Measurements from ENCODE around the gene PELI1. TPM values are rescaled to one million over a fixed set of nuclear protein-coding genes. Genes with fewer than 3 reads are reported as not detected.

PELI1 gene
- total RNA-seq, 3 donors from 2014 or later = 31.8 to 51.7 (median 40.6) TPM

DNA sequence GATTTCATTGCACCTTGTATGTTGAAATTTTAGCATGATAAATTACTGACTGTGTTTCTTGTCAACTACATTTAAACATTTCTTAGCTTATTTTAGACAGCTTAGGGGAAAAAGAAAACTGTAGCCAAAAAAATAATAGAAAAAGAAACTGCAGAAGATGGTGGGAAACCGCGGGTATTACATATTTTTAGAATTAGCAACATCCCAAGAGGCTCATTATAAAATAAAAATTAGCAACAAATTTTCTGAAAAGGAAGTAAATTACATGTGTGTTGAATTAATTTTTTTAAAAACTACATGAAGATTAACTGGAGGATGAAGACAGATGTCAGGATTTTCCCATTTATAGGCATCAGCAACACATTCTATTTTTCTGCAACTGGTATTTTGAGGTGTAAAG lies 4.3 kb downstream of the PELI1 start:
- H3K27ac ChIP-seq = peak overlapping the region; percentile 79 to 99
- H3K36me3 ChIP-seq = no peaks in the 10 kb centered on the region
- TF ChIP-seq POLR2AphosphoS5 (IDR thresholded peaks at IDR 0.05) (no peak), POLR2A (IDR thresholded peaks at IDR 0.05) (no peak)
- TF ChIP-seq, protein P1, sequence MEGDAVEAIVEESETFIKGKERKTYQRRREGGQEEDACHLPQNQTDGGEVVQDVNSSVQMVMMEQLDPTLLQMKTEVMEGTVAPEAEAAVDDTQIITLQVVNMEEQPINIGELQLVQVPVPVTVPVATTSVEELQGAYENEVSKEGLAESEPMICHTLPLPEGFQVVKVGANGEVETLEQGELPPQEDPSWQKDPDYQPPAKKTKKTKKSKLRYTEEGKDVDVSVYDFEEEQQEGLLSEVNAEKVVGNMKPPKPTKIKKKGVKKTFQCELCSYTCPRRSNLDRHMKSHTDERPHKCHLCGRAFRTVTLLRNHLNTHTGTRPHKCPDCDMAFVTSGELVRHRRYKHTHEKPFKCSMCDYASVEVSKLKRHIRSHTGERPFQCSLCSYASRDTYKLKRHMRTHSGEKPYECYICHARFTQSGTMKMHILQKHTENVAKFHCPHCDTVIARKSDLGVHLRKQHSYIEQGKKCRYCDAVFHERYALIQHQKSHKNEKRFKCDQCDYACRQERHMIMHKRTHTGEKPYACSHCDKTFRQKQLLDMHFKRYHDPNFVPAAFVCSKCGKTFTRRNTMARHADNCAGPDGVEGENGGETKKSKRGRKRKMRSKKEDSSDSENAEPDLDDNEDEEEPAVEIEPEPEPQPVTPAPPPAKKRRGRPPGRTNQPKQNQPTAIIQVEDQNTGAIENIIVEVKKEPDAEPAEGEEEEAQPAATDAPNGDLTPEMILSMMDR (IDR thresholded peaks at IDR 0.05) = no peak
- intact Hi-C loops (cut with DNase I; ENCODE audit: low total_unique reads) = no loop called here
- no peak for DNase-seq (ENCODE audit: low spot score in 2 of 2)
- peaks cover 3 to 9% of the 10 kb centered on the region in 2 donors for H3K4me1 ChIP-seq
- no peaks in the 10 kb centered on the region for H3K27me3 ChIP-seq
- peak overlapping the region in 1 of 3 donors; percentile 41 for H3K4me3 ChIP-seq
- no peaks in the 10 kb centered on the region for H3K9me3 ChIP-seq

DNA sequence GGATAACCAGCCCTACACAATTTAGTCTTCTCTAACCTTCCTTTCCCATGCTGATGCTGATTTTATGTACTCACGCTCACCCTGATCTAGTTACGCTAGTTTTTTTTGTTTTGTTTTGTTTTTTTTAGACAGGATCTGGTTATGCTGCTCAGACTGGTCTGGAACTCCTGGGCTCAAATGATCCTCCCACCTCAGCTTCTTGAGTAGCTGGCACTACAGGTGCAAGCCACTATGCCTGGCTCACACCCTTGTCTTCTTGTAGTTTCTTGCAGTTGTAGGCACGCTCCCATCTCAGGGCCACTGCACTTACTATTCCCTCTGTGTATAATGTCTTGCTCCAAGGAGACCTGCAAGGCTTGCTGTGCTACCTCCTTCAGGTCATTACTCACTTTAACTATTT lies 6.2 kb downstream of the PELI1 start:
- TF ChIP-seq POLR2A (IDR thresholded peaks at IDR 0.05) (no peak), POLR2AphosphoS5 (IDR thresholded peaks at IDR 0.05) (no peak)
- TF ChIP-seq, protein P1 (IDR thresholded peaks at IDR 0.05) = no peak
- no peaks in the 10 kb centered on the region for H3K36me3 ChIP-seq
- H3K4me3 ChIP-seq = peak overlapping the region in 1 of 3 donors; percentile 10
- H3K27ac ChIP-seq = peak overlapping the region; percentile 73 to 99
- DNase-seq (ENCODE audit: low spot score in 2 of 2) = no peak
- intact Hi-C loops (cut with DNase I; ENCODE audit: low total_unique reads) = no loop called here
- no peaks in the 10 kb centered on the region for H3K9me3 ChIP-seq
- H3K27me3 ChIP-seq = no peaks in the 10 kb centered on the region
- peaks cover 3 to 17% of the 10 kb centered on the region in 2 donors for H3K4me1 ChIP-seq

DNA sequence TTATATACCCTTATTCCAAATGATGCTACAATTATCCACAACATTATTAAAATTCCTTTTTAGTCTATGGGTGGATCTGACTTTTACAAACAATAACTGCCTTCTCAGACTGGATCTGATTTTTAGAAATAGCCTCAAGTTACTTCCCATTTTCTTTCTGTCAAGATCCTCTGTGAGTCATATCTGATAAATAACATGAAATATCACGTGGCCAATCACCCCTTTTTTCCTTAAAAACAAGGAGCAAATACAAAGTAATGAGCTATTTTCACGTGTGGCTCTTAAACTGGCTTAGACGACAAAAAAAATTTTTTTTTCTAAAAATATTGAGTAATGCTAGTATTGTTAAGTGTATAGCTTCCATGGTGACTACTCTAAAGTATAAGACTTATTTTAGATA lies 6.7 kb downstream of the PELI1 start:
- Histone ChIP-seq H3K9me3 (no peaks in the 10 kb centered on the region), H3K4me1 (peaks cover 3 to 17% of the 10 kb centered on the region in 2 donors), H3K27me3 (no peaks in the 10 kb centered on the region), H3K4me3 (no peak overlapping the region), H3K36me3 (no peaks in the 10 kb centered on the region), H3K27ac (peak overlapping the region; percentile 73 to 99)
- DNase-seq (ENCODE audit: low spot score in 2 of 2) = no peak
- intact Hi-C loops (cut with DNase I; ENCODE audit: low total_unique reads) = no loop called here
- TF ChIP-seq, protein P1 (IDR thresholded peaks at IDR 0.05) = no peak
- TF ChIP-seq POLR2A (IDR thresholded peaks at IDR 0.05) (no peak), POLR2AphosphoS5 (IDR thresholded peaks at IDR 0.05) (no peak)

DNA sequence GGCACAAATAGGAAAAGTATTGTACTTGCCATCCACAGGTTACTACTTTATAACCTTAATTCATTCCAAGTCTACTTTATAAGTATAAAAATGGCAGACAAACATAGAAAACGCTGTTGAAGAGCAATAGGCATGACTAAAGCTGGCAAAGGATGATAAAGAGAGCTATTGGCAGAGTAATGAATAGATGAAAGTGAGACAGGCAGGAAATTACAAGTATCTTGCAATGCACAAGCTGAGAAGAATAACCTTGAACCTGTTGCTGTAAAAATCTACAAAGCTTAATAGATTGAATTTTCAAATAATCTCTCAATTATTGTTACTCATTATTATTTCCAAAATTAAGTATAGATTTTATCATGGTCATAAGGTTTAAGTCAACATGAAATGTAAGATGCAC lies 8.8 kb downstream of the PELI1 start:
- intact Hi-C loops (cut with DNase I; ENCODE audit: low total_unique reads) = no loop called here
- no peak overlapping the region for H3K4me3 ChIP-seq
- no peaks in the 10 kb centered on the region for H3K36me3 ChIP-seq
- H3K27me3 ChIP-seq = no peaks in the 10 kb centered on the region
- peak overlapping the region; percentile 60 to 67 for H3K27ac ChIP-seq
- H3K9me3 ChIP-seq = no peaks in the 10 kb centered on the region
- no peak for DNase-seq (ENCODE audit: low spot score in 2 of 2)
- TF ChIP-seq, protein P1 (IDR thresholded peaks at IDR 0.05) = no peak
- no peak for TF ChIP-seq POLR2A (IDR thresholded peaks at IDR 0.05)
- TF ChIP-seq POLR2AphosphoS5 (IDR thresholded peaks at IDR 0.05) = no peak
- H3K4me1 ChIP-seq = peaks cover 3 to 17% of the 10 kb centered on the region in 2 donors

DNA sequence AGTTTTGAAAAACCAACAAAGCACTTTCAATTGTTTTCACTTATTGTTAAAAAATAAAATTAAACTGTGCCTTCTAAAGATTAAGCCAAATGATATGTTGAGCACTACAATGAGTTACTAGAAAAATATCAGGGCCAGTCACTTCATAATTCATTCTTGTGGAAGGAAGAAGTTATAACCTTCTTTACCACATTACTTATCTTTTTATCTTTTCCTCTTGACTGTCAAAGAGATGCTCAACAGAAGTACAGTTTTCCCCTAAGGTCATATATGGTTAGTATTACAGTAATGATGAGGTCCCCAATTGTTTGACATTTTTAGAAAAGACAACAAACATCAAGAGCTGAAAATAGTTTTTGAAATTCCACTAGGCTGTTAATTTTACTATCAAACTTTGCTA lies 9.4 kb downstream of the PELI1 start:
- H3K27me3 ChIP-seq = no peaks in the 10 kb centered on the region
- no peak for DNase-seq (ENCODE audit: low spot score in 2 of 2)
- no peaks in the 10 kb centered on the region for H3K36me3 ChIP-seq
- peak overlapping the region; percentile 60 to 67 for H3K27ac ChIP-seq
- H3K9me3 ChIP-seq = no peaks in the 10 kb centered on the region
- TF ChIP-seq, protein P1 (IDR thresholded peaks at IDR 0.05) = no peak
- TF ChIP-seq POLR2A (IDR thresholded peaks at IDR 0.05) (no peak), POLR2AphosphoS5 (IDR thresholded peaks at IDR 0.05) (no peak)
- H3K4me3 ChIP-seq = no peak overlapping the region
- H3K4me1 ChIP-seq = peaks cover 3 to 17% of the 10 kb centered on the region in 2 donors
- intact Hi-C loops (cut with DNase I; ENCODE audit: low total_unique reads) = no loop called here

All from breast epithelium (tissue), 4 donors.